H1 (cell line): ENCODE results near the gene SARS2. TPM values are rescaled to one million over a fixed set of nuclear protein-coding genes. Genes with fewer than 3 reads are reported as not detected.
A peak's percentile ranks its signal among the peaks of the same experiment; 100 is the strongest.

Source experiments
- CTCF ChIA-PET: fragments of 300-600 bp; sonication (Branson Sonifier 250); formaldehyde crosslinking; loops from one replicate; lab custom pipeline; 2021; ENCODE audit not compliant: partially characterized antibody; lab: Charles Lee
- POLR2A ChIA-PET: fragments of 300-600 bp; sonication (Branson Sonifier 250); formaldehyde crosslinking; loops from one replicate; lab custom pipeline; 2021; ENCODE audit warnings: inconsistent platforms; ENCODE audit not compliant: partially characterized antibody; lab: Charles Lee
- DNase-seq, 2 experiments: peaks; one replicate each; pipeline versions ENCODE4 v3.0.0 to v3.0.0-alpha.2; 2010 to 2022; ENCODE audit warnings: low spot score in 2 of 2, low read depth in 1 of 2, mixed read lengths in 1 of 2
- FAIRE-seq: peaks from 2 replicates; lab custom pipeline; 2011; peaks lifted over from hg19 to GRCh38; lab: Jason Lieb, UNC
- H2AFZ ChIP-seq: 2 replicates; pipeline ENCODE4 v1.8.1; 2012; ENCODE audit warnings: low read length, inconsistent platforms
- H2AK5ac ChIP-seq: 2 replicates; pipeline ENCODE4 v1.6.1; 2013; ENCODE audit warnings: low read depth, low read length
- H2BK120ac ChIP-seq: replicated peaks from 2 replicates; pipeline ENCODE3; 2013; ENCODE audit warnings: low read depth, low read length, inconsistent platforms
- H2BK12ac ChIP-seq: 2 replicates; pipeline ENCODE4 v1.6.1; 2013; ENCODE audit warnings: low read depth, low read length
- H2BK15ac ChIP-seq: 2 replicates; pipeline ENCODE4 v1.6.1; 2013; ENCODE audit warnings: low read length
- H2BK20ac ChIP-seq: 2 replicates; pipeline ENCODE4 v1.6.1; 2013; ENCODE audit warnings: low read length
- H2BK5ac ChIP-seq: 2 replicates; pipeline ENCODE4 v1.6.1; 2013; ENCODE audit warnings: low read depth, low read length
- H3K14ac ChIP-seq: 2 replicates; pipeline ENCODE4 v1.6.1; 2013; ENCODE audit warnings: inconsistent platforms; ENCODE audit not compliant: insufficient read length
- H3K18ac ChIP-seq: 2 replicates; pipeline ENCODE4 v1.6.1; 2013; ENCODE audit warnings: low read length; ENCODE audit errors: extremely low read depth
- H3K23ac ChIP-seq: 2 replicates; pipeline ENCODE4 v1.6.1; 2013; ENCODE audit warnings: inconsistent platforms; ENCODE audit not compliant: insufficient read length
- H3K23me2 ChIP-seq: 2 replicates; pipeline ENCODE4 v1.6.1; 2013; ENCODE audit warnings: low read depth, low read length
- H3K27ac ChIP-seq: 2 replicates; pipeline ENCODE4 v1.6.1; 2011; ENCODE audit warnings: low read depth, low read length, inconsistent platforms
- H3K27me3 ChIP-seq, 4 experiments: replicated peaks in 1 of 4; 1 replicate in 1 of 4; 2 replicates in 3 of 4; pipeline versions ENCODE4 v1.6.1 to v1.8.1; 2011 to 2013; ENCODE audit warnings: low read length in 3 of 4, mild to moderate bottlenecking in 3 of 4, inconsistent platforms in 2 of 4, mixed read lengths in 2 of 4, moderate library complexity in 1 of 4; ENCODE audit not compliant: control insufficient read depth in 3 of 4, insufficient read depth in 3 of 4; ENCODE audit errors: extremely low read depth in 1 of 4
- H3K36me3 ChIP-seq, 4 experiments: 2 replicates each; pipeline versions ENCODE4 v1.6.1 to v1.8.1; 2011 to 2013; ENCODE audit warnings: mild to moderate bottlenecking in 4 of 4, low read length in 3 of 4, moderate library complexity in 2 of 4, control low read depth in 1 of 4, inconsistent platforms in 1 of 4; ENCODE audit not compliant: insufficient read depth in 4 of 4, control insufficient read depth in 2 of 4
- H3K4ac ChIP-seq: replicated peaks from 2 replicates; pipeline ENCODE3; 2013; ENCODE audit warnings: low read length, low read depth, mixed read lengths, inconsistent platforms; ENCODE audit not compliant: insufficient read length
- H3K4me1 ChIP-seq, 4 experiments: replicated peaks in 1 of 4; 1 replicate in 1 of 4; 2 replicates in 3 of 4; pipeline versions ENCODE4 v1.6.1 to v1.8.1; 2011 to 2013; ENCODE audit warnings: low read length in 3 of 4, inconsistent platforms in 2 of 4, mixed read lengths in 1 of 4; ENCODE audit not compliant: insufficient read depth in 4 of 4, control insufficient read depth in 3 of 4
- H3K4me2 ChIP-seq, 2 experiments: 2 replicates each; pipeline versions ENCODE4 v1.6.1 to v1.8.1; 2011 to 2013; ENCODE audit warnings: low read depth in 2 of 2, low read length in 2 of 2, control low read depth in 1 of 2, inconsistent platforms in 1 of 2, mild to moderate bottlenecking in 1 of 2; ENCODE audit not compliant: insufficient read depth in 1 of 2
- H3K4me3 ChIP-seq, 4 experiments: fragments of 200-600, 300-600 bp in 1 of 4; sonication (generic), shearing (Covaris generic), sonication (Bioruptor Twin) in 1 of 4; 2 replicates each; pipeline versions ENCODE4 v1.5.1 to v1.8.1; 2011 to 2016; ENCODE audit warnings: low read length in 4 of 4, low read depth in 3 of 4, control low read depth in 2 of 4, inconsistent platforms in 2 of 4, mild to moderate bottlenecking in 2 of 4, mixed read lengths in 1 of 4, moderate library complexity in 1 of 4; ENCODE audit not compliant: insufficient read depth in 2 of 4; ENCODE audit errors: extremely low read depth in 1 of 4
- H3K56ac ChIP-seq: replicated peaks from 2 replicates; pipeline ENCODE3; 2013; ENCODE audit warnings: low read depth, mild to moderate bottlenecking, mixed read lengths, low read length, inconsistent platforms; ENCODE audit not compliant: insufficient read length
- H3K79me1 ChIP-seq: 2 replicates; pipeline ENCODE4 v1.6.1; 2013; ENCODE audit warnings: low read depth, low read length, control low read depth
- H3K79me2 ChIP-seq, 2 experiments: 2 replicates each; pipeline versions ENCODE4 v1.6.1 to v1.8.1; 2012 to 2013; ENCODE audit warnings: low read length in 2 of 2, mild to moderate bottlenecking in 2 of 2, inconsistent platforms in 1 of 2; ENCODE audit not compliant: insufficient read depth in 2 of 2, control insufficient read depth in 1 of 2
- H3K9ac ChIP-seq, 4 experiments: replicated peaks in 1 of 4; 1 replicate in 1 of 4; 2 replicates in 3 of 4; pipeline versions ENCODE4 v1.6.1 to v1.8.1; 2011 to 2013; ENCODE audit warnings: low read depth in 3 of 4, low read length in 3 of 4, control low read depth in 2 of 4, mild to moderate bottlenecking in 2 of 4, moderate library complexity in 2 of 4, inconsistent platforms in 1 of 4; ENCODE audit errors: extremely low read depth in 1 of 4
- H3K9me3 ChIP-seq, 2 experiments: 2 replicates each; pipeline versions ENCODE4 v1.6.1 to v1.8.1; 2012 to 2013; ENCODE audit warnings: mild to moderate bottlenecking in 2 of 2, moderate library complexity in 2 of 2, control low read depth in 1 of 2, inconsistent platforms in 1 of 2, low read depth in 1 of 2, low read length in 1 of 2, mixed read lengths in 1 of 2; ENCODE audit not compliant: insufficient read depth in 2 of 2
- H4K20me1 ChIP-seq, 2 experiments: replicated peaks in 1 of 2; 2 replicates each; pipeline versions ENCODE3 to v1.8.1; 2011 to 2013; ENCODE audit warnings: inconsistent platforms in 2 of 2, low read length in 2 of 2, mild to moderate bottlenecking in 1 of 2; ENCODE audit not compliant: insufficient read depth in 2 of 2, control insufficient read depth in 1 of 2
- H4K5ac ChIP-seq: 2 replicates; pipeline ENCODE4 v1.6.1; 2013; ENCODE audit warnings: low read length, low read depth, mixed read lengths, inconsistent platforms; ENCODE audit not compliant: insufficient read length
- H4K8ac ChIP-seq: 2 replicates; pipeline ENCODE4 v1.8.0; 2013; ENCODE audit warnings: mild to moderate bottlenecking, moderate library complexity, low read length, inconsistent platforms; ENCODE audit not compliant: insufficient read depth; ENCODE audit errors: extremely low read depth
- H4K91ac ChIP-seq: replicated peaks from 2 replicates; pipeline ENCODE3; 2013; ENCODE audit warnings: low read length, mixed read lengths, inconsistent platforms; ENCODE audit not compliant: insufficient read length
- CTCF ChIP-seq, 3 experiments: IDR thresholded peaks; 1 replicate in 2 of 3; 2 replicates in 1 of 3; pipeline versions ENCODE4 v1.5.1 to v1.6.1; 2011; ENCODE audit warnings: low read length in 3 of 3, mild to moderate bottlenecking in 3 of 3, inconsistent platforms in 2 of 3, low read depth in 1 of 3, moderate library complexity in 1 of 3; ENCODE audit not compliant: insufficient read depth in 1 of 3; ENCODE audit errors: control extremely low read depth in 1 of 3
- WGBS, 2 experiments: shearing (Covaris generic) in 1 of 2; methylation state at CpG; one replicate each; pipeline versions ENCODE4 v1.1.6 to v1.1.7; 2013 to 2015; ENCODE audit warnings: low lambda C conversion rate in 2 of 2, mixed read lengths in 2 of 2, inconsistent platforms in 1 of 2, low coverage in 1 of 2, missing lambda C conversion rate in 1 of 2; ENCODE audit not compliant: insufficient replicate concordance in 2 of 2, insufficient coverage in 1 of 2, insufficient read length in 1 of 2; ENCODE audit errors: extremely low coverage in 1 of 2, missing lambda C conversion rate in 1 of 2; 5-methylcytosine and 5-hydroxymethylcytosine counted together
- long read RNA-seq, 2 experiments: library from RNA in 1 of 2; library from capped mRNA in 1 of 2; stranded (forward); transcript quantifications; one replicate each; pipeline ENCODE4 v2.0.0, GENCODE V29; 2021; ENCODE audit warnings: inconsistent platforms in 1 of 2
- polyA minus RNA-seq, 3 experiments: library from RNA; depleted of rRNA, polyadenylated mRNA; stranded (reverse); fragments of >200 nt; gene quantifications; 1 replicate in 2 of 3; 2 replicates in 1 of 3; pipeline ENCODE4 v1.2.3, GENCODE V29; 2011
- polyA plus RNA-seq, 7 experiments: library from polyadenylated mRNA; depleted of rRNA in 3 of 7; stranded (reverse) in 5 of 7; unstranded in 2 of 7; fragments of >200 nt in 5 of 7; fragments of 200-250 nt in 2 of 7; gene quantifications; 1 replicate in 5 of 7; 2 replicates in 1 of 7; 4 replicates in 1 of 7; pipeline versions ENCODE4 v1.2.1 to v1.2.3, GENCODE V29; 2011 to 2013; ENCODE audit warnings: missing spikeins in 2 of 7, mixed read lengths in 2 of 7
- total RNA-seq: library from RNA; stranded (reverse); fragmentation: NEBNext Ultra II Directional; extraction: Animal tissue kit (Norgen Biotek cat#: 25700); gene quantifications from 2 replicates; pipeline ENCODE4 v1.2.1, GENCODE V29; 2021

SARS2 gene, protein sequence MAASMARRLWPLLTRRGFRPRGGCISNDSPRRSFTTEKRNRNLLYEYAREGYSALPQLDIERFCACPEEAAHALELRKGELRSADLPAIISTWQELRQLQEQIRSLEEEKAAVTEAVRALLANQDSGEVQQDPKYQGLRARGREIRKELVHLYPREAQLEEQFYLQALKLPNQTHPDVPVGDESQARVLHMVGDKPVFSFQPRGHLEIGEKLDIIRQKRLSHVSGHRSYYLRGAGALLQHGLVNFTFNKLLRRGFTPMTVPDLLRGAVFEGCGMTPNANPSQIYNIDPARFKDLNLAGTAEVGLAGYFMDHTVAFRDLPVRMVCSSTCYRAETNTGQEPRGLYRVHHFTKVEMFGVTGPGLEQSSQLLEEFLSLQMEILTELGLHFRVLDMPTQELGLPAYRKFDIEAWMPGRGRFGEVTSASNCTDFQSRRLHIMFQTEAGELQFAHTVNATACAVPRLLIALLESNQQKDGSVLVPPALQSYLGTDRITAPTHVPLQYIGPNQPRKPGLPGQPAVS
- total RNA-seq (59.2 and 68.0 TPM in 2 replicates), polyA plus RNA-seq (2011; rRNA removed) (102 and 139 TPM in 2 replicates), polyA minus RNA-seq (2011; rRNA and poly(A)+ RNA removed) (34.8 and 44.3 TPM in 2 replicates)
- 87.4 TPM for polyA plus RNA-seq (2011; cell fraction: cytosol; rRNA removed)
- polyA plus RNA-seq (2011; cell fraction: nucleus; rRNA removed), result 373 TPM
- 61.5 to 84.0 TPM (median 80.1 TPM) in 4 replicates for polyA plus RNA-seq (2012, experiment 1 of 2)
- polyA plus RNA-seq (2012, experiment 2 of 2), result 78.5 TPM
- polyA plus RNA-seq (2013, experiment 1 of 2), result 44.1 TPM
- 41.8 TPM for polyA plus RNA-seq (2013, experiment 2 of 2)
- 51.3 TPM for polyA minus RNA-seq (2011; cell fraction: cytosol; rRNA and poly(A)+ RNA removed)
- 74.3 TPM for polyA minus RNA-seq (2011; cell fraction: nucleus; rRNA and poly(A)+ RNA removed)
- long read RNA-seq, experiment 1, partial matches to known transcripts, result 18 of 40 reads
- long read RNA-seq, experiment 1, other reads (novel, unspliced or antisense), result 21 of 40 reads
- long read RNA-seq, experiment 2, transcript SARS2-201 (16 exons, 2,057 nt), result major isoform, 24 of 35 reads
- long read RNA-seq, experiment 2, partial matches to known transcripts, result 3 of 35 reads
- long read RNA-seq, experiment 2, other reads (novel, unspliced or antisense), result 7 of 35 reads

DNA sequence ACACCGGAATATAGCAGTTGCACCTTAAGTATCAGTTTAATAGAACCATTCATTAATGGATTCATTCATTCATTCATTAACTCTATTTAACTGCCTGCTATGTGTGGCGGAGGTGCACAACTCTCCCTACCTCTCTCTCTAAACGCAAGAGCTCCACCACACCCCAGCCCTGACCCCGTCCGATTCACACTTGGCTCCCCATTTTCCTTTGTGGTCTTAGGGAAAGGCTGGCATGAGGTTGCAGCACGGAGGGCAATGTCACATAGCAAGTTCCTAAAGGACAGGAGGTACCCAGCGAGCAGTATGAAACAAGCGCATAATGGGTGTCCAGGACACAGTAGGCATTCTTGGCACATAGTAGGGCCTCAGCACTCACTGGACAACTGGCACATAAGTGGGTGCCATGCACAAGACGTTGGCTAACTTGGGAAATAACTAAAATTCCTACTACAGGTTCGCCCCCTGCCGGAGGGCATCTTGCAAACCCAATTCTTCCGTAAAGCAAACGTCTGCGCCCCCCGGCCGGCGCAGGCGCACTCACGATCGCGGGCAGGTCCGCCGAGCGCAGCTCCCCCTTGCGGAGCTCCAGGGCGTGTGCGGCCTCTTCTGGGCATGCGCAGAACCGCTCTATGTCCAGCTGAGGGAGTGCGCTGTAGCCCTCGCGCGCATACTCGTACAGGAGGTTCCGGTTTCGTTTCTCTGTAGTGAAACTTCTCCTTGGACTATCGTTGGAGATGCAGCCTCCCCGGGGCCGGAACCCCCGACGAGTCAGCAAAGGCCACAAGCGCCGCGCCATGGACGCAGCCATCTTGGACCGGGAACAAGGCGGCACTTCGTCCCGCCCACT lies at the start of gene SARS2:
TSS of gene SARS2 (minus strand) at position 835 of the 847 bp plus-strand sequence. CDS start at position 808, 27 bp downstream.
- peak within 1 kb of the TSS; percentile 100; the same call in 1 of the 2 replicates for H4K8ac ChIP-seq
- peak within 1 kb of the TSS; percentile 51 for H2BK20ac ChIP-seq
- H3K36me3 ChIP-seq, result peaks cover 10 to 31% (median 22%) of the 10 kb centered on the region in 4 experiments
- no peak within 1 kb of the TSS for H2BK120ac ChIP-seq
- H3K9me3 ChIP-seq, result peaks cover 8% of the 10 kb centered on the region in 2 experiments
- peaks cover 0 to 47% of the 10 kb centered on the region in 2 experiments; a peak in 2 of 4 replicates for H3K79me2 ChIP-seq
- H2AFZ ChIP-seq, result peak within 1 kb of the TSS; percentile 36; the same call in 1 of the 2 replicates
- H3K27me3 ChIP-seq, result no peaks in the 10 kb centered on the region
- no peak within 1 kb of the TSS for H3K23ac ChIP-seq
- H2BK15ac ChIP-seq, result peak within 1 kb of the TSS; percentile 95; the same call in 1 of the 2 replicates
- peak within 1 kb of the TSS; percentile 97 for H3K27ac ChIP-seq
- H3K18ac ChIP-seq, result peak within 1 kb of the TSS; percentile 99
- H3K79me1 ChIP-seq, result peaks cover 20% of the 10 kb centered on the region
- POLR2A ChIA-PET, result interaction anchor here (0.5 to 3.1 kb wide), 29 partner anchors 9 to 527 kb away, joined by 3 to 36 read pairs (median 5); partner anchors contain the start of genes FAM98C, HNRNPL, NFKBIB and SIRT2
- WGBS, 2 experiments, result 4% methylated on average over 49 of the region's 49 CpGs; no CpG with 5 or more reads in 1 of the 2 experiments
- H3K4me2 ChIP-seq, result peak within 1 kb of the TSS; percentile 69 to 89
- H4K20me1 ChIP-seq, result peaks cover 0 to 1% of the 10 kb centered on the region in 2 experiments
- peak within 1 kb of the TSS; percentile 6; the same call in 1 of the 2 replicates for H2AK5ac ChIP-seq
- H3K4me1 ChIP-seq, result peaks cover 0 to 2% (median under 1%) of the 10 kb centered on the region in 4 experiments; a peak in 3 of 7 replicates
- peak within 1 kb of the TSS; percentile 89 for H2BK12ac ChIP-seq
- CTCF ChIA-PET, result interaction anchor here (0.6 to 9.8 kb wide), 24 partner anchors 9 to 736 kb away, joined by 3 to 120 read pairs (median 5); partner anchors contain the start of genes ECH1 and NFKBIB
- FAIRE-seq (peak; percentile 19), DNase-seq (peak; percentile 95 to 96)
- H3K14ac ChIP-seq, result no peak within 1 kb of the TSS
- H4K91ac ChIP-seq, result peak within 1 kb of the TSS; percentile 71
- peak within 1 kb of the TSS; percentile 98 for H2BK5ac ChIP-seq
- H3K56ac ChIP-seq, result peak within 1 kb of the TSS; percentile 80
- peak within 1 kb of the TSS; percentile 93 to 99 (median 96) for H3K9ac ChIP-seq
- H3K23me2 ChIP-seq, result peaks cover 4% of the 10 kb centered on the region; the same call in 1 of the 2 replicates
- H4K5ac ChIP-seq, result peak within 1 kb of the TSS; percentile 99
- peak within 1 kb of the TSS; percentile 34 for H3K4ac ChIP-seq
- peak within 1 kb of the TSS; percentile 62 to 93 (median 86) for H3K4me3 ChIP-seq
- peak; percentile 92 to 98 (median 93) for TF ChIP-seq CTCF (IDR thresholded peaks at IDR 0.05; ENCODE audit: control extremely low read depth in 1 of 3, insufficient read depth in 1 of 3, low read depth in 1 of 3, low read length in 3 of 3)
